ENCODE results near the gene GRK6. TPM values are rescaled to one million over a fixed set of nuclear protein-coding genes. Genes with fewer than 3 reads are reported as not detected.

GRK6 gene
- total and polyA plus RNA-seq, 9 of the 15 experiments (the other 6 are each of a cell fraction or from before 2014, with no cell fraction given) = 0.63 to 122 (median 44.5) TPM

- TF ChIP-seq CBFA2T2 (conservative IDR thresholded peaks at IDR 0.05) = no peak
- no peak for TF ChIP-seq SP1 (CRISPR knock-in tag; IDR thresholded peaks at IDR 0.05)
Measured at GRCh38 chr5:177397875-177398390, 28.5 kb upstream of the GRK6 start (continued).

GRCh38 chr5:177399997-177400868 is 26.2 kb upstream of the GRK6 start, which contains the start of gene PFN3:
PFN3 (minus strand) TSS chr5:177400661; CDS start chr5:177400576, 85 bp downstream.
- peaks cover 4% of the 10 kb centered on the region; the same call in 1 of the 3 replicates for H3K79me2 ChIP-seq (ENCODE audit: control insufficient read depth, insufficient read depth, low read length)
- no peak within 1 kb of the TSS for H2AFZ ChIP-seq (ENCODE audit: low read depth, low read length)
- DNase-seq (ENCODE audit: extremely low read depth in 1 of 4, low spot score in 3 of 4) (no peak), FAIRE-seq (no peak), ATAC-seq (no peak)
- intact Hi-C loops (cut with micrococcal nuclease) = no loop called here
- in situ Hi-C loops (cut with MboI) = loop anchor here (10.0 kb wide), 1 partner anchor 665 kb away; no protein-coding TSS in a partner anchor
- BruUV-seq (replicated peaks) = no TSS peak
- POLR2A ChIA-PET = interaction anchor here (0.6 to 1.1 kb wide), 2 partner anchors 7 to 50 kb away, joined by 3 read pairs; no protein-coding TSS in a partner anchor
- no peaks in the 10 kb centered on the region for H3K9me3 ChIP-seq (replicated peaks; ENCODE audit: control insufficient read depth, insufficient read depth, low read depth, low read length)
- TF ChIP-seq ATF1 (CRISPR knock-in tag; IDR thresholded peaks at IDR 0.05) = no peak
- 0 out of 2 replicates have a peak, but pooled peaks have one; percentile 38 for TF ChIP-seq ATF1 (tag; IDR thresholded peaks at IDR 0.05)
- TF ChIP-seq, protein P1, sequence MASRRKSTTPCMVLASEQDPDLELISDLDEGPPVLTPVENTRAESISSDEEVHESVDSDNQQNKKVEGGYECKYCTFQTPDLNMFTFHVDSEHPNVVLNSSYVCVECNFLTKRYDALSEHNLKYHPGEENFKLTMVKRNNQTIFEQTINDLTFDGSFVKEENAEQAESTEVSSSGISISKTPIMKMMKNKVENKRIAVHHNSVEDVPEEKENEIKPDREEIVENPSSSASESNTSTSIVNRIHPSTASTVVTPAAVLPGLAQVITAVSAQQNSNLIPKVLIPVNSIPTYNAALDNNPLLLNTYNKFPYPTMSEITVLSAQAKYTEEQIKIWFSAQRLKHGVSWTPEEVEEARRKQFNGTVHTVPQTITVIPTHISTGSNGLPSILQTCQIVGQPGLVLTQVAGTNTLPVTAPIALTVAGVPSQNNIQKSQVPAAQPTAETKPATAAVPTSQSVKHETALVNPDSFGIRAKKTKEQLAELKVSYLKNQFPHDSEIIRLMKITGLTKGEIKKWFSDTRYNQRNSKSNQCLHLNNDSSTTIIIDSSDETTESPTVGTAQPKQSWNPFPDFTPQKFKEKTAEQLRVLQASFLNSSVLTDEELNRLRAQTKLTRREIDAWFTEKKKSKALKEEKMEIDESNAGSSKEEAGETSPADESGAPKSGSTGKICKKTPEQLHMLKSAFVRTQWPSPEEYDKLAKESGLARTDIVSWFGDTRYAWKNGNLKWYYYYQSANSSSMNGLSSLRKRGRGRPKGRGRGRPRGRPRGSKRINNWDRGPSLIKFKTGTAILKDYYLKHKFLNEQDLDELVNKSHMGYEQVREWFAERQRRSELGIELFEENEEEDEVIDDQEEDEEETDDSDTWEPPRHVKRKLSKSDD (conservative IDR thresholded peaks at IDR 0.05; ENCODE audit: low read length) = no peak
- TF ChIP-seq BHLHE40 (IDR thresholded peaks at IDR 0.05; ENCODE audit: low read length) = no peak
- TF ChIP-seq, protein P2, sequence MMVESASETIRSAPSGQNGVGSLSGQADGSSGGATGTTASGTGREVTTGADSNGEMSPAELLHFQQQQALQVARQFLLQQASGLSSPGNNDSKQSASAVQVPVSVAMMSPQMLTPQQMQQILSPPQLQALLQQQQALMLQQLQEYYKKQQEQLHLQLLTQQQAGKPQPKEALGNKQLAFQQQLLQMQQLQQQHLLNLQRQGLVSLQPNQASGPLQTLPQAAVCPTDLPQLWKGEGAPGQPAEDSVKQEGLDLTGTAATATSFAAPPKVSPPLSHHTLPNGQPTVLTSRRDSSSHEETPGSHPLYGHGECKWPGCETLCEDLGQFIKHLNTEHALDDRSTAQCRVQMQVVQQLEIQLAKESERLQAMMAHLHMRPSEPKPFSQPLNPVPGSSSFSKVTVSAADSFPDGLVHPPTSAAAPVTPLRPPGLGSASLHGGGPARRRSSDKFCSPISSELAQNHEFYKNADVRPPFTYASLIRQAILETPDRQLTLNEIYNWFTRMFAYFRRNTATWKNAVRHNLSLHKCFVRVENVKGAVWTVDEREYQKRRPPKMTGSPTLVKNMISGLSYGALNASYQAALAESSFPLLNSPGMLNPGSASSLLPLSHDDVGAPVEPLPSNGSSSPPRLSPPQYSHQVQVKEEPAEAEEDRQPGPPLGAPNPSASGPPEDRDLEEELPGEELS (CRISPR knock-in tag; IDR thresholded peaks at IDR 0.05; ENCODE audit: borderline replicate concordance) = no peak
- TF ChIP-seq CREM (IDR thresholded peaks at IDR 0.05; ENCODE audit: low read depth) = peak; percentile 18; the same call in 1 of the 2 replicates
- TF ChIP-seq ATF3 (IDR thresholded peaks at IDR 0.05) = no peak
- TF ChIP-seq ATF3 (CRISPR knock-in tag; conservative IDR thresholded peaks at IDR 0.05) = no peak
- TF ChIP-seq MCM3 (IDR thresholded peaks at IDR 0.05) = no peak
- TF ChIP-seq ZBTB33 (CRISPR knock-in tag; IDR thresholded peaks at IDR 0.05) = peak; percentile 99
- H4K20me1 ChIP-seq (replicated peaks; ENCODE audit: control insufficient read depth, insufficient read depth, low read length) = no peaks in the 10 kb centered on the region
- peaks cover 2 to 27% of the 10 kb centered on the region in 2 experiments; a peak in 3 of 5 replicates for H3K27me3 ChIP-seq (ENCODE audit: control insufficient read depth in 2 of 2, insufficient read depth in 2 of 2, low read length in 2 of 2)
- H3K27ac ChIP-seq (ENCODE audit: extremely low read depth, low read depth, low read length) = no peak within 1 kb of the TSS
- H3K4me1 ChIP-seq (replicated peaks in 1 of 2; ENCODE audit: control insufficient read depth in 2 of 2, insufficient read depth in 2 of 2, low read length in 2 of 2) = peaks cover 8 to 48% of the 10 kb centered on the region in 2 experiments
- WGBS (ENCODE audit: insufficient coverage, low coverage, missing lambda C conversion rate) = 90% methylated on average over 58 of the region's 92 CpGs
- H3K9ac ChIP-seq (ENCODE audit: insufficient read depth in 1 of 2, low read depth in 2 of 2, low read length in 2 of 2) = no peak within 1 kb of the TSS
- CTCF ChIA-PET (ENCODE audit: low intra/inter-chr PET ratio) = no interaction called here
- no peak within 1 kb of the TSS for H3K4me3 ChIP-seq
- H3K36me3 ChIP-seq (ENCODE audit: control insufficient read depth, insufficient read depth, low read length) = no peaks in the 10 kb centered on the region
- H3K4me2 ChIP-seq (ENCODE audit: insufficient read depth, low read length) = no peak within 1 kb of the TSS
- no peaks in the 10 kb centered on the region for H3K9me1 ChIP-seq (ENCODE audit: control insufficient read depth, insufficient read depth, low read length)

Data from K562 (cell line).